Peyer's patch (tissue), 4 donors: ENCODE results near the gene SMC1B.

Experiments
- POLR2A ChIP-seq, 2 donors: fragments of 450-650 bp; IDR thresholded peaks; one replicate each; pipeline ENCODE4 v1.5.1; 2017; ENCODE audit warnings: antibody characterized with exemption in 2 of 2, mild to moderate bottlenecking in 2 of 2, moderate library complexity in 2 of 2
- TF ChIP-seq, protein P1 (sequence below), 6 experiments: fragments of 450-650 bp in 4 of 6; fragments of 200-600 bp in 2 of 6; sonication (generic) in 1 of 6; IDR thresholded peaks; one replicate each; pipeline ENCODE4 v1.5.1; 2017 to 2019; ENCODE audit warnings: antibody characterized with exemption in 6 of 6, mild to moderate bottlenecking in 3 of 6, moderate library complexity in 1 of 6

DNA sequence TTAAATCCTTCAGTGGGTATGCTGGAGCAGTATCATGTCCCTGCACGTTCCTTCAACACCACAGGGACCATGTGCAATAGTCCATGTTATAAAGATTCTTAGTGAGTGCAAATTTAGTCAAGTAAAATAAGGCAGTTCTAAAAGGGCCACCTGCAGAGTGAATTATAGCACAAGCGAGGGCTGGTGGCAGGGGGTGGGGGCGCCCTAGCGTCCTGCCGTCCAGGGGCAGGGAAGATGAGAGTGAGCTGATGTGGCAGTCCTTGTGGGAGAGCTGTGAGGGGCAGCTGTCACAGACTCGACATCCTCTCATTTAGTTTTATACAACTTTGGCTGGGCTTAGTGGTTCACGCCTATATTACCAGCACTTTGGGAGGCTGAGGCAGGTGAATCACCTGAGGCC lies 74.6 kb downstream of the SMC1B start:
- TF ChIP-seq, protein P1, sequence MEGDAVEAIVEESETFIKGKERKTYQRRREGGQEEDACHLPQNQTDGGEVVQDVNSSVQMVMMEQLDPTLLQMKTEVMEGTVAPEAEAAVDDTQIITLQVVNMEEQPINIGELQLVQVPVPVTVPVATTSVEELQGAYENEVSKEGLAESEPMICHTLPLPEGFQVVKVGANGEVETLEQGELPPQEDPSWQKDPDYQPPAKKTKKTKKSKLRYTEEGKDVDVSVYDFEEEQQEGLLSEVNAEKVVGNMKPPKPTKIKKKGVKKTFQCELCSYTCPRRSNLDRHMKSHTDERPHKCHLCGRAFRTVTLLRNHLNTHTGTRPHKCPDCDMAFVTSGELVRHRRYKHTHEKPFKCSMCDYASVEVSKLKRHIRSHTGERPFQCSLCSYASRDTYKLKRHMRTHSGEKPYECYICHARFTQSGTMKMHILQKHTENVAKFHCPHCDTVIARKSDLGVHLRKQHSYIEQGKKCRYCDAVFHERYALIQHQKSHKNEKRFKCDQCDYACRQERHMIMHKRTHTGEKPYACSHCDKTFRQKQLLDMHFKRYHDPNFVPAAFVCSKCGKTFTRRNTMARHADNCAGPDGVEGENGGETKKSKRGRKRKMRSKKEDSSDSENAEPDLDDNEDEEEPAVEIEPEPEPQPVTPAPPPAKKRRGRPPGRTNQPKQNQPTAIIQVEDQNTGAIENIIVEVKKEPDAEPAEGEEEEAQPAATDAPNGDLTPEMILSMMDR (IDR thresholded peaks at IDR 0.05), result no peak
- TF ChIP-seq POLR2A (IDR thresholded peaks at IDR 0.05), result no peak
